GM18868 (cell line): ENCODE results near the gene PSIP1.
"Not testable (repeated sequence)": the region's sequence is repeated elsewhere in the genome, so short reads cannot be mapped to it uniquely, and the experiment has no call there.

ENCODE experiments used
- ATAC-seq: cut with Tn5 transposase; IDR thresholded peaks from one replicate; pipeline ENCODE4 v1.9.1; 2021; ENCODE audit warnings: mild to moderate bottlenecking, moderate library complexity; ENCODE audit not compliant: unreplicated experiment

PSIP1 gene

DNA sequence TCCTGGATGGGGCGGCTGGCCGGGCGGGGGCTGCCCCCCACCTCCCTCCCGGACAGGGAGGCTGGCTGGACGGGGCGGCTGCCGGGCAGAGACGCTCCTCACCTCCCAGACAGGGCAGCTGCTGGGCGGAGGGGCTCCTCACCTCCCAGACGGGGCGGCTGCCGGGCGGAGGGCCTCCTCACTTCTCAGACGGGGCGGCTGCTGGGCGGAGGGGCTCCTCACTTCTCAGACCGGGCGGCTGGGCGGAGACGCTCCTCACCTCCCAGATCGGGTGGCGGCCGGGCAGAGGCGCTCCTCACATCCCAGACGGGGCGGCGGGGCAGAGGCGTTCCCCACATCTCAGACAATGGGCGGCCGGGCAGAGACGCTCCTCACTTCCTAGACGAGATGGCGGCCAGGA is 68.5 kb downstream of the PSIP1 start:
- not testable (repeated sequence) for ATAC-seq

DNA sequence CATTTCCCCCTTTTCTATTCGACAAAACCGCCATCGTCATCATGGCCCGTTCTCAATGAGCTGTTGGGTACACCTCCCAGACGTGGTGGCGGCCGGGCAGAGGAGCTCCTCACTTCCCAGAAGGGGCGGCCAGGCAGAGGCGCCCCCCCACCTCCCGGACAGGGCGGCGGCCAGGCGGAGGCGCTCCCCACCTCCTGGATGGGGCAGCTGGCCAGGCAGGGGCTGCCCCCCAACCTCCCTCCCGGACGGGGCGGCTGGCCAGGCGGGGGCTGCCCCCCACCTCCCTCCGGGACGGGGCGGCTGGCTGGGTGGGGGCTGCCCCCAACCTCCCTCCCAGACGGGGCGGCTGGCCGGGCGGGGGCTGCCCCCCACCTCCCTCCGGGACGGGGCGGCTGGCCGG is 68.9 kb downstream of the PSIP1 start:
- ATAC-seq: not testable (repeated sequence)

DNA sequence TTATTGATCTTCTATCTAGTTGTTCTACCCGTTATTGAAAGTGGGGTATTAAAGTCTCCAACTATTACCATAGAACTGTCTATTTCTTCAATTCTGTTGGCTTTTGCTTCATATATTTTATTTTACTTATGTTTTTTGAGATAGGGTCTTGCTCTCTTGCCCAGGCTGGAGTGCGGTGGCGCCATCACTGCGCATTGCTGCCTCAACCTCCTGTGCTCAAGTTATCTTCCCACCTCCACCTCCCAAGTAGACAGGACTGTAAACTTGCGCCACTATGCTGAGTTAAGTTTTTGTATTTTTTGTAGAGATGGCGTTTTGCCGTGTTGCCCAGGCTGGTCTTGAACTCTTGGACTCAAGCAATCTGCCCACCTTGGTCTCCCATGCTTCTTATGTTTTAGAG is 71.9 kb downstream of the PSIP1 start:
- ATAC-seq: no peak

DNA sequence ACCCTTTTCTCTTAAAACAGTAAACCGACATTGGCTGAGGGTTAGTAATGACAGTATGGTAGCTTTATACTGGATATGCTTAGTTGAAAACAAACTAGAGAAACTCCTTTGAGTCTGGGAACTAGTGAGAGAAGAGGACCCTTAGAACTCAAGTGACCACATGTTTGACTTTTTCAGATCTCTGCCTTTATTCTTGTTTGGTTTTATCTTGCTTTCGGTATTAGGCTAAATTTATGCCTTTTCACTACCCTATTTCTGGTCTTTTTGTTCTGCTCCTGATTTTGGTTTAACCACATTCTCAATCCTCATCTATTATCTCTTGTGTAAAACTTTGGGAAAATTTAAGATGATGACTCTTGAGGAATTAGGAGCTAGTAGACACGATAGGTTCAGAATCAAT is 77.1 kb downstream of the PSIP1 start:
- peak; percentile 83 for ATAC-seq

DNA sequence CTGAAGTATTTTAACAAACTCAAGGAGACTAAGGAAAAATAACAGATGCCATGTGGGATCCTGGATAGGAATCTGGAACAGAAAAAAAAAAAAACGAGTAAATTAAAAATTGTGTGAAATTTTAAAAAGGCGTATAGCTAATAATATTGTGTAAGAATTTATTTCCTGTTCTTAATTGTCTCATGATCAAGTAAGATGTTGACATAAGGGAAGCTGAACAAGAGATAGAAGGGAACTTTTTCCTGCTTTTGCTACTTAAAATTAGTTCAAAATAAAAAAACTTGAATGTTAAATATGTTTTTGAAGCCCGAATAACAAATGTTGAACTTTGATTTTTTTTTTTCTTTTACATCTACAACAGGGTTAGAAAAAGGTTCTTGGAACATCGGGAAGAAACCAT is 77.6 kb downstream of the PSIP1 start:
- ATAC-seq: no peak

DNA sequence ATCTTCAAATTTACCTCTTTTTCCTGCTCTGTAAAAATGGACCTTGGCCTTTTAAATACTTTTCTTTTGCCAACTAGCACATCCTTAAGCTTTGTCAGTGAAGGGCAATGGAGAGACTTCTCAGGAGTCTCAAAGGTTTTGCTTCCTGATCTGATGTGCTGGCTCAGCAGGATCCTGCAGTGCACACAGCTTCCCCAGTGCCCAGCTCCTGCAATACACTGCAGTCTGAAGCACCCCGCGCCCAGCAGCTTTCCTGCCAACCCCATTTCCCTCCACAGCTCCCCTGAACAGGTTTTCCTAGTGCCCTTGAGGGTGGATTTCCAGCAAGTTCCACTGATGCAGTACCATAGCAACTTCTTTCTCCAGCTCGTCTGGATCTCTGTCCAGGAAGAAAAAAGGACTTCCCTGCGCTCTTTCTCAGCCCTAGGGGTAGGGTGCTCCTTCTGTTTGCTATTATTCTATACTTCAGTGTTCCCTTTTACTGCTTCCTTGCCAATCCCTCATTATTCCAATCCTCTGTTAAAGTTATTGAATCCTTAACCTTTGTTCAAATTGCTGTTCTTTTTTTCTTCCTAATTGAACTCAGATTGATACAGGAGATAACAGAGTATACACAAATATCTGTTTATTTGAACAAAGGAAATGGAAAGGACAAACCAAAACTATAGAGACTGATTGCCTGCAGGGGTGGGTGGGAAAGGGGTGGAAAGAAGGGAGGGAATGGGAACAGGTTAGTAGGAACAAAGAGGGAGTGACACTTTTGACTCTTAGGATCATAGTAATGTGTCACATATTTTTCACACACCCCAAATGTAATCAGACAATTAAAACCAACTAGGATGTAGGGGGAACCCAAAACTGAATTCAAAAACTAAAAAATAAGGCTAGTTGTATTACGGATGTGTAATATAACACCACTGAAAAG is 79.6 kb downstream of the PSIP1 start:
- no peak for ATAC-seq

DNA sequence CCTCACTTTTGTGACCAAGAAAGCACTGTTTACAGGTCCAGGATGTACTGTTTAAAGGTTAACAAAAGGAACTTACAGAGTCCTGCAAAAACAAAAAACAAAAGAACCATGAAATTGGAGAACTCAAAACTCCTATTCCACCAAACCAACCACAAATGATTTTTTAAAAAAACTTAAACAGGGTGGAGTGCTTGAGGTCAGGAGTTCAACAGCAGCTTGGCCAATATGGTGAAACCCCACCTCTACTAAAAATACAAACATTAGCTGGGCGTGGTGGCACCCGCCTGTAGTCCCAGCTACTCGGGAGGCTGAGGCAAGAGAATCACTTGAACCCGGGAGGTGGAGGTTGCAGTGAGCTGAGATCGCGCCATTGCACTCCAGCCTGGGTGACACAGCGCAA is 83.1 kb downstream of the PSIP1 start:
- ATAC-seq: not testable (repeated sequence)

DNA sequence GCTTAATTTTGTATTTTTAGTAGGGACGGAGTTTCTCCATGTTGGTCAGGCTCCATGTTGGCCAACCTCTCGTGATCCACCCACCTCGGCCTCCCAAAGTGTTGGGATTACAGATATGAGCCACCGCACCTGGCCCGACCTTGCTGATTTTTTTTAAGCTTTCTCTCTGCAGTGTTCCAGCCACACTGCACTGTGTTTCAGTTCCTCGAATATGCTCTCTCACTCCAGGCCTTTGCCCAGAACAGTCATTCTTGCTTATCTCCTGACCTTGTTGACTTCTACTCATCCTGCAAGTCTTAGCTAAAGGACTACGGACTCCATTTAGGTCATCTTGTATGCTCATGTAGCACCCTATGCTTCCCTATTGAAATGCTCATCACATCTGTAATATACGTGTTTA is 84.8 kb downstream of the PSIP1 start:
- peak; percentile 48 for ATAC-seq

DNA sequence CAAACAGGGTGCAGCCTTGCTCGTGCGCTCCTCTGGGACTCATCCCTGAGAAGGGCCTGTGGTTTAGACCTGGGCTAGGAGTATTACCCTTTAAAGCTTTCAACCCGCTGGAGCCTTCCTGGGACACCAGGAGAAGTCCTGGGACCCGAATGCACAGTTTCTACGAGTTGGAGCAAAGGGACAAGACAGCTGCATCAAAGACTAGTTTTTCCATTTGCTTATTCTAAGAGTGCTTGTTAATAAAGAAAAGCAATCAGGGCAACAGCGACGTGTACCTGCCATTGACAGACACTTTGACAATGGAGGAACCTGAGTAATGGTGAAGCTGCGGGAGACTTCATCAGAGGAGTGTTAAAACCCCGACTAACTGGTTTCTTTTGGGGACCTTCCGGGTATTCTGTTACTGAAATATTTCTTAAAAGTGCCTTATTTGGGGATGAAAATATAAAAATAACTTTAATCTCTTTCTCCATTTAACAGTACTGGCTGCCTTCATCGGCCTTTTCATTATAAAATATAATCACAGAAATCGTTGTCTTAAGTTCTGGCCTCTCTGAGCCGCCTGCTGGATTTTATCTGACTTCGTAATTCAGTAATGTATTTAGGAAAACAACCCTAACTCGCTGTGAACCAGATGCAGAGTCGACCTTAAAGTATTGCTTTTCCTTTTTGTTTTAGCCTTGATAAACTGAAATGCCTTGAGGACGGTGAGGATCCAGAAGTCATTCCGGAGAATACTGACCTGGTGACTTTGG is 87.4 kb downstream of the PSIP1 start:
- ATAC-seq: peak; percentile 2

DNA sequence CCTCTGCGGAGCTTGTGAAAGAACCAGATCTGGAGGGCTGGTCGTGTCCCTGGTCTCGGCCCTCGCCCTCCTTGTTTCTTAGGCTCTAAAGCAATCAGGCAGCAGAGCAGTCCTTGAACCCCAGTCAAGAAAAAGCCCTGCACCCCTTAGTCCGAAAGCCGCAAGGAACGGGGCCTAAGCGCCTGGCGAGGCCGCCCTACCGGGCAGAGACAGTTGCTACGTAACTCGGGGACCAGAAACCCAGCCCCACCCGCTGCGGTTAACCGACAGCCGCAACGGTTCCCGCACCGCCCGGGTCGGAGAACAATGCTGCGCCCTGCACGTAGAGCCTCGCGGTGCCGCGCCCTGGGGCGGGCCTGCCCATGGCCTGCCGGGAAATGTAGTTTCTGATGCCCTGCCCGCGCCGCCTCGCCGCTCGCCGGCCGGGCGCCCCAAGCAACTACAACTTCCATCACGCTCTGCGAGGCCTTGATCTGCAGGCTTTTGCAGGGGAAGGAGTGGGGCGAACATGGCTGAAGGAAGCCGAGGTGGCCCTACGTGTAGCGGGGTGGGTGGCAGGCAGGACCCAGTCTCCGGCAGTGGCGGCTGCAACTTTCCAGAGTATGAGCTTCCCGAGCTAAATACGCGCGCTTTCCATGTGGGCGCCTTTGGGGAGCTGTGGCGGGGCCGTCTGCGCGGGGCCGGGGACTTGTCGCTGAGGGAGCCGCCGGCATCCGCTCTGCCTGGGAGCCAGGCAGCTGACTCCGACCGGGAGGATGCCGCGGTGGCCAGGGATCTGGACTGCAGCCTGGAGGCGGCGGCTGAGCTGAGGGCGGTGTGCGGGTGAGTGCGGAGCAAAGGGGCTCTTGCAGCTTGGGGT is 88.2 kb downstream of the PSIP1 start, which contains the start of gene SNAPC3:
SNAPC3 (plus strand) TSS at position 505 of the 859 bp plus-strand sequence; CDS start at position 509, 4 bp downstream.
- ATAC-seq: peak; percentile 95

DNA sequence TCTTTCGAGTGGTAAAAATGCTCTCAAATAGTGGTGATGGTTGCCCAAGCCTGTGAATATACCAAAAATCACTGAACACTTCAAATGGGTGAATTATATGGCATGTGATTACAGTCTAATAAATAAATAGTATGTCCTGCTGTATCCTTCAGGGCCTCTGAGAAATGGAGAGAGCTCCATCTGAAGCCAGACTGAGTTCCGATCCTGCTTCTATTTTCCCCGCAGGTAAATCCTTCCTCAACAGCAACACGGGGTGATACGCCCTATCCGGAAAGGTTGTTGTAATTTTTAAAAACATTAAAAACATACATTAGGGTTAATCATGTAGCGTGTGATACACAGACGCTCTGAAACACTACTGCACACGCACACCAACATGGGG is 88.8 kb downstream of the PSIP1 start:
- no peak for ATAC-seq

DNA sequence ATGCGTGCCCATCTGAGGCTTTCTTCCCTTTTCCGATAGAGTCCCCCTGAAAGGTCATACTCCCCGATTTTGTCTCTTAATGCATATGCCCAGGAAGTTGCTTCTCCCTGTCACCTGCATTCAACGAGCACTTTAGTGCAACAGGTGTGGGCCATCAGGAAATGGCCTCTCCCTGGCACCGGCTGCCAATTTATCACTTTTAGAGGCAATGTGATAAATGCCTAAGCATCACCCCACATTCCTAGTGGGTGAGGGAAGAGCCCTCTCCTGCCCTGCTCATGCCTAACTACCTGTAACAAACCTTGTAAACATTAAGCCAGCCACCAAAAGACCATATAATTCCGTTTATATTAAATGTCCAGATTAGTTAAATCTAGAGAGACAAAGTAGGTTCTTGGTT is 89.2 kb downstream of the PSIP1 start:
- ATAC-seq: no peak

DNA sequence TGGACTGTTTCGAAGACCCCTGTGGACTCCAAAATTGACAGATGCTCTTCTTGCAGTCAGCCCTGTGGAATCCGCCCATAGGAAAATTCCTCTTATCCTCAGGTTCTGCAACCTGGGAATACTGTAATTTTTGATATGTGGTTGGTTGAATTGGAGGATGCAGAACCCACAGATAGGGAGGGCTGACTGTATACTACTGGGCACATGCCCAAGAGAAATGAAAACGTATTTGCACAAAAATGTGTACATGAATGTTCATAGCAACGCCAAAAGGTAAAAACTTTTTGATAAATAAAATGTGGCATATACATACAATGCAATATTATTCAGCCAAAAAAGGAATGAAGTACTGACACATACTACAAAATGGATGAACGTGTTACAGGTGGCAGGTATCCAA is 90.0 kb downstream of the PSIP1 start:
- ATAC-seq: no peak

DNA sequence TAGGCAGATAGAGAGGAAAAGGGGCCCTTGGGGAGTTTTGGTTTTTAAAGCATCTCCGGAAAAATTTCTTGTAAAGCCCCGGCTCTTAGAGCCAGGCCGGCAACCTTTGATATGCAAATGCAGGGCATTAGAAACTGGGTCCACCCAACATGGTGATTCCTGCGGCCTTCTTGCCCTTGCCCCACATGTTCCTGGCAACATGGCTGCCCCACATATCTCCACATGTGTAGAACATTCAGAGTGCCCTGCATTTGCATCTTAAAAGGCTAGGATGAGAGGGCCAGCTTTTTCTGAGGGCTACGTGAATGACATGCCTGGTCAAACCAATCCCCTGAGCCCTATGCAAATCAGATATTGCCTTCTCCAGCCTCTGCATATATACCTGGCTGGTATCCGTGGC is 93.1 kb downstream of the PSIP1 start:
- ATAC-seq: no peak

DNA sequence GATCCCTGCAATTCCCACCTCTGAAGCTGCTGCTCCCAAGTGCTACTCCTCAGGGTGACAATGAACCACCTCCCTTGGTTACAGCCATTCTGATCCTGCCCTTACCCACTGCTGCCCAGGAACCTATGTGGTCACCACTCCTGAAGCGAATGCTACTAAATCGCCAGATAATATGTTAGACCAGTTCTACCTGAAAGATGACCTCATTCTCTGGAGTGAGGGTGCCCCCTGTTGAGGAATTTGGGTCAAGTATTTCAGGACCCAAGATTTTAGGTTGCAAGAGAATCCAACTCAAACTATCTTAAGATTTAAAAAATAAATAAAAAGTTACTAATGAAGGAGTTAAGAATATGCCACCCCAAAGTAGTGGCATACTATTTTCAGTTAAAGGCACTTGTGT is 93.9 kb downstream of the PSIP1 start:
- ATAC-seq: peak; percentile 82
